Gastrocnemius medialis (tissue), 4 donors: ENCODE data around the gene DDX42. TPM values are rescaled to one million over a fixed set of nuclear protein-coding genes. Genes with fewer than 3 reads are reported as not detected.

Experiments
- ATAC-seq, 2 donors: fragments of 150-250 bp; one replicate each; pipeline ENCODE4 v1.9.1; 2016
- DNase-seq, 2 donors: peaks; one replicate each; pipeline ENCODE4 v3.0.0-alpha.2; 2019
- H3K27ac ChIP-seq, 4 donors: fragments of 200-600 bp; sonication (generic); 1 replicate in 1 of 4; 2 replicates in 3 of 4; pipeline ENCODE4 v1.5.1; 2016 to 2018; ENCODE audit warnings: mild to moderate bottlenecking in 2 of 4, moderate library complexity in 1 of 4
- H3K27me3 ChIP-seq, 3 donors: fragments of 200-600 bp; sonication (generic) in 2 of 3; 1 replicate in 1 of 3; 2 replicates in 2 of 3; pipeline versions ENCODE4 v1.5.1 to v1.6.0; 2016 to 2019; ENCODE audit warnings: mild to moderate bottlenecking in 1 of 3, moderate library complexity in 1 of 3
- H3K36me3 ChIP-seq, 2 donors: fragments of 200-600 bp; sonication (generic) in 1 of 2; one replicate each; pipeline ENCODE4 v1.5.1; 2017 to 2018
- H3K4me1 ChIP-seq, 2 donors: fragments of 200-600 bp; sonication (generic) in 1 of 2; one replicate each; pipeline ENCODE4 v1.5.1; 2016 to 2017; ENCODE audit warnings: mild to moderate bottlenecking in 2 of 2
- H3K4me3 ChIP-seq, 4 donors: fragments of 200-600 bp; sonication (generic) in 3 of 4; 1 replicate in 1 of 4; 2 replicates in 3 of 4; pipeline ENCODE4 v1.5.1; 2016 to 2019; ENCODE audit warnings: mild to moderate bottlenecking in 2 of 4
- H3K9me3 ChIP-seq, 3 donors: fragments of 200-600 bp; sonication (generic) in 2 of 3; 1 replicate in 1 of 3; 2 replicates in 2 of 3; pipeline ENCODE4 v1.5.1; 2016 to 2019
- POLR2A ChIP-seq, 2 donors: fragments of 450-650 bp; IDR thresholded peaks; one replicate each; pipeline ENCODE4 v1.6.1; 2017; ENCODE audit warnings: antibody characterized with exemption in 2 of 2, mild to moderate bottlenecking in 2 of 2, moderate library complexity in 2 of 2
- in situ Hi-C, 4 donors: fragments of 200-750 bp; cut with MboI; loops; one replicate each; pipeline versions ENCODE4 v1.15.0 to v1.8.0; 2017; ENCODE audit warnings: low sequenced_read_pairs in 4 of 4
- intact Hi-C: fragments of 100-400 bp; cut with DNase I; formaldehyde crosslinking; loops from one replicate; pipeline ENCODE4 v1.15.1; 2023; ENCODE audit warnings: low total_unique reads
- total RNA-seq, 4 donors: library from RNA; depleted of rRNA; stranded (reverse); fragments of >200 nt; gene quantifications; one replicate each; pipeline versions ENCODE4 v1.1.0 to v1.2.3, GENCODE V29; 2016
- TF ChIP-seq, protein P1 (sequence below), 5 experiments: fragments of 450-650 bp in 3 of 5; fragments of 200-600 bp in 2 of 5; sonication (generic) in 2 of 5; IDR thresholded peaks in 4 of 5; conservative IDR thresholded peaks in 1 of 5; 1 replicate in 4 of 5; 2 replicates in 1 of 5; pipeline ENCODE4 v1.5.1; 2016 to 2019; ENCODE audit warnings: antibody characterized with exemption in 5 of 5, mild to moderate bottlenecking in 3 of 5, moderate library complexity in 3 of 5

The DDX42 gene
- total RNA-seq, 4 donors from 2014 or later: 35.9 to 71.6 (median 56.8) TPM

GRCh38 chr17:63772801-63773271, 1.1 kb upstream of the DDX42 start:
- intact Hi-C loops: loop anchor here (1.0 to 10.0 kb wide), 5 partner anchors 32 to 1848 kb away; partner anchors contain the start of genes FTSJ3, INTS2, PSMC5 and STRADA

GRCh38 chr17:63773272-63774140, 464 bp upstream of the DDX42 start, which contains the start of gene CCDC47:
Gene CCDC47 (minus strand): TSS chr17:63773597. CDS start chr17:63766175, 7,422 bp downstream.
- H3K27ac ChIP-seq: peak within 1 kb of the TSS; percentile 92 to 98 (median 98)
- H3K27me3 ChIP-seq: no peaks in the 10 kb centered on the region
- H3K4me3 ChIP-seq: peak within 1 kb of the TSS; percentile 92 to 98 (median 94)
- in situ Hi-C loops (no loop called here), intact Hi-C loops (loop anchor here (1.0 to 10.0 kb wide), 6 partner anchors 32 to 1849 kb away; partner anchors contain the start of genes FTSJ3, INTS2, MAP3K3 and PSMC5)
- no peaks in the 10 kb centered on the region for H3K9me3 ChIP-seq
- TF ChIP-seq POLR2A (IDR thresholded peaks at IDR 0.05): peak; percentile 97 to 98
- TF ChIP-seq, protein P1, sequence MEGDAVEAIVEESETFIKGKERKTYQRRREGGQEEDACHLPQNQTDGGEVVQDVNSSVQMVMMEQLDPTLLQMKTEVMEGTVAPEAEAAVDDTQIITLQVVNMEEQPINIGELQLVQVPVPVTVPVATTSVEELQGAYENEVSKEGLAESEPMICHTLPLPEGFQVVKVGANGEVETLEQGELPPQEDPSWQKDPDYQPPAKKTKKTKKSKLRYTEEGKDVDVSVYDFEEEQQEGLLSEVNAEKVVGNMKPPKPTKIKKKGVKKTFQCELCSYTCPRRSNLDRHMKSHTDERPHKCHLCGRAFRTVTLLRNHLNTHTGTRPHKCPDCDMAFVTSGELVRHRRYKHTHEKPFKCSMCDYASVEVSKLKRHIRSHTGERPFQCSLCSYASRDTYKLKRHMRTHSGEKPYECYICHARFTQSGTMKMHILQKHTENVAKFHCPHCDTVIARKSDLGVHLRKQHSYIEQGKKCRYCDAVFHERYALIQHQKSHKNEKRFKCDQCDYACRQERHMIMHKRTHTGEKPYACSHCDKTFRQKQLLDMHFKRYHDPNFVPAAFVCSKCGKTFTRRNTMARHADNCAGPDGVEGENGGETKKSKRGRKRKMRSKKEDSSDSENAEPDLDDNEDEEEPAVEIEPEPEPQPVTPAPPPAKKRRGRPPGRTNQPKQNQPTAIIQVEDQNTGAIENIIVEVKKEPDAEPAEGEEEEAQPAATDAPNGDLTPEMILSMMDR (IDR thresholded peaks at IDR 0.05 in 4 of 5, conservative IDR thresholded peaks at IDR 0.05 in 1 of 5): peak in 1 of 5 experiments; percentile 5
- peaks cover 32 to 34% of the 10 kb centered on the region in 2 donors for H3K4me1 ChIP-seq
- DNase-seq (peak; percentile 99), ATAC-seq (peak; percentile 92 to 96)
- no peaks in the 10 kb centered on the region for H3K36me3 ChIP-seq

More at GRCh38 chr17:63772801-63773271, 1.1 kb upstream of the DDX42 start:
- in situ Hi-C loops: no loop called here
- no peak for ATAC-seq
- no peak for TF ChIP-seq POLR2A (IDR thresholded peaks at IDR 0.05)
- TF ChIP-seq, protein P1 (IDR thresholded peaks at IDR 0.05 in 4 of 5, conservative IDR thresholded peaks at IDR 0.05 in 1 of 5): no peak
- Histone ChIP-seq H3K36me3 (no peaks in the 10 kb centered on the region), H3K4me3 (peak overlapping the region; percentile 76 to 98 (median 92)), H3K27ac (peak overlapping the region; percentile 92 to 98 (median 98)), H3K4me1 (peaks cover 32 to 34% of the 10 kb centered on the region in 2 donors), H3K27me3 (no peaks in the 10 kb centered on the region), H3K9me3 (no peaks in the 10 kb centered on the region)
- DNase-seq: peak in 1 of 2 donors; percentile 4

GRCh38 chr17:63774969-63775265, 947 bp downstream of the DDX42 start:
- in situ Hi-C loops (no loop called here), intact Hi-C loops (loop anchor here (2.0 to 10.0 kb wide), 3 partner anchors 152 to 1850 kb away; partner anchors contain the start of genes INTS2 and MAP3K3)
- DNase-seq (no peak), ATAC-seq (no peak)
- peak overlapping the region; percentile 92 to 98 (median 94) for H3K4me3 ChIP-seq
- H3K27ac ChIP-seq: peak overlapping the region; percentile 92 to 98 (median 98)
- H3K9me3 ChIP-seq: no peaks in the 10 kb centered on the region
- H3K36me3 ChIP-seq: no peaks in the 10 kb centered on the region
- peaks cover 34 to 42% of the 10 kb centered on the region in 2 donors for H3K4me1 ChIP-seq
- TF ChIP-seq, protein P1 (IDR thresholded peaks at IDR 0.05 in 4 of 5, conservative IDR thresholded peaks at IDR 0.05 in 1 of 5): no peak
- no peak for TF ChIP-seq POLR2A (IDR thresholded peaks at IDR 0.05)
- no peaks in the 10 kb centered on the region for H3K27me3 ChIP-seq

GRCh38 chr17:63775420-63775819, 1.4 kb downstream of the DDX42 start:
- H3K9me3 ChIP-seq: no peaks in the 10 kb centered on the region
- peak overlapping the region; percentile 92 to 98 (median 94) for H3K4me3 ChIP-seq
- DNase-seq (no peak), ATAC-seq (no peak)
- no peaks in the 10 kb centered on the region for H3K36me3 ChIP-seq
- no peak for TF ChIP-seq POLR2A (IDR thresholded peaks at IDR 0.05)
- TF ChIP-seq, protein P1 (IDR thresholded peaks at IDR 0.05 in 4 of 5, conservative IDR thresholded peaks at IDR 0.05 in 1 of 5): no peak
- intact Hi-C loops: loop anchor here (2.0 to 10.0 kb wide), 3 partner anchors 153 to 1851 kb away; partner anchors contain the start of genes INTS2 and MAP3K3
- in situ Hi-C loops: no loop called here
- H3K4me1 ChIP-seq: peaks cover 40 to 47% of the 10 kb centered on the region in 2 donors
- H3K27me3 ChIP-seq: no peaks in the 10 kb centered on the region
- H3K27ac ChIP-seq: peak overlapping the region; percentile 92 to 98 (median 98)
